HG03520 (cell line): ENCODE results near the gene TRIP6.

Experiments
- ATAC-seq: cut with Tn5 transposase; IDR thresholded peaks from one replicate; pipeline ENCODE4 v1.9.1; 2021; ENCODE audit warnings: mild to moderate bottlenecking, moderate library complexity; ENCODE audit not compliant: unreplicated experiment

Gene TRIP6

DNA sequence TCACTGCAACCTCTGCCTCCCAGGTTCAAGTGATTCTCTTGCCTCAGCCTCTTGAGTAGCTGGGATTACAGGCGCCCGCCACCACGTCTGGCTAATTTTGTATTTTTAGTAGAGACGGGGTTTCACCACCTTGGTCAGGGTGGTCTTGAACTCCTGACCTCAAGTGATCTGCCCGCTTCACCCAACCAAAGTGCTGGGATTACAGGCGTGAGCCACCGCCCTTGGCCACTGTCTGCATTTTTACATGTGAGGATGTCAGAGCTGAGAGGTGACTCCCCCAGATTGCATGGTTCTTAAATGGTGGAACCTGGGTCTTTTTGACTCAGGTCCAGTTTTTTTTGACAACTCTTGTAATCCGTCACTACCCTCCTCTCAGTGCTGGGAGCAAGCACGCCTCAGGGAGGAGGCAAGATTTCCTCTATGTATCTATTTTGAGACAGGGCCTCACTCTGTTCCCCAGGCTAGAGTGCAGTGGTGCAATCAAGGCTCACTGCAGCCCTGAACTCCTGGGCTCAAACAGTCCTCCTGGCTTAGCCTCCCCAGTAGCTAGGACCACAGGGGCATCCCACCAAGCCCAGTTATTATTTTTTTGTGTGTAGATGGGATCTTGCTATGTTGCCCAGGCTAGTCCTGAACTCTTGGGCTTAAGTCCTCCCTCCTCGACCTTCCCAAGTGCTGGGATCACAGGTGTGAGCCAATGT is 6.6 kb downstream of the TRIP6 start:
- ATAC-seq: no peak

DNA sequence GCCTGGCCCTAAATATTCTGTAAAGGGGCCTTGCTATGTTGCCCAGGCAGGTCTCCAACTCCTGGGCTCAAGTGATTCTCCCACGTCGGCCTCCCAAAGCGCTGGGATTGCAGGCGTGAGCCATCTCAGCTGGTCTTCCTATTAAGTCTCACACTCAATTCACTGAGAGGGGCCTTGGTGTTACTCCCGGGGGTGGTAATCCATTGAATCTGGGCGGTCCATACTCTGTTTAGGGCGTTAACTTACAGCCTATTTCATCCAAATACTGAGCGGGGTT is 7.1 kb downstream of the TRIP6 start:
- no peak for ATAC-seq

DNA sequence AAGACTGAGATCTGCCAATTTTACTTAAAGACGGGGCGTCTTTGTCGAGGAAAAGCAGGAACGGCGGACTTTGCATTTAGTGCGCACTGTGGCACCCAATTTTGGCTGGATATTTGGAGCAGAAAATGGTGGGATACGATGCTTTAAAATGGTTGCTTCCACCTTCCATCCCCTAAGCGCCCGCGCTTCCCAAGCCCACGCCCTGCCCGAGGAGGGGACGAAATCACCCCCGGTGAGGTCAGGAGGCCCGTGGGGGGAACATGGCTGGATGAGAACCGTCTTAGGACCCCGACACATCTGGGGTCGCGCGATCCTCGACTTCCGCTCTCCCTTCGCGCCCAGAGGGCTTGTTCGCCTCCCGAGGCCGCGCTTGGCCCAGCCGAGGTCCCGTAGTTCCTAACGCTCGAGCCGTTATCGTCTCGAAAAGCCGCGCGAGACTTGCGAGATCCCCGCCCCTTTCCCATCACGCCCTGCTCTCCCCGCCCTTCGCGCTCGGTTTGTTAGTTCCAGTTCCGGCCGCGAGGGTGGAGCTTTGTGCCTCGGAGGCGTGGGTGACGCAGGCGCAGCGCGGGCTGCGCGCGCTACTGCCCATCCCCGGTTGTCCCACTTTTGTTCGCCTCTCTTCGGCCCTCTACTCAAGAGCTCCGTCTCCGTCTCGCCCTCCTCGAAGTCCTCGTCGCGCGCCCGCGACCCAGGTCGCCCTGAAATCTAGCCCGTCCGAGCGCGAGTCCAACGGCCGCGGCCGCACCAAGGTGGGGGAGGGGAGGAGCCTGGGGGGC is 7.6 kb downstream of the TRIP6 start, which contains the start of gene SRRT:
SRRT (plus strand) TSS at position 527 of the 779 bp plus-strand sequence. CDS start 488 bp downstream, outside the sequence.
- ATAC-seq: peak; percentile 83

GRCh38 chr7:100875356-100875751 is 8.2 kb downstream of the TRIP6 start:
- peak; percentile 27 for ATAC-seq

GRCh38 chr7:100878013-100878412 is 10.8 kb downstream of the TRIP6 start:
- no peak for ATAC-seq

DNA sequence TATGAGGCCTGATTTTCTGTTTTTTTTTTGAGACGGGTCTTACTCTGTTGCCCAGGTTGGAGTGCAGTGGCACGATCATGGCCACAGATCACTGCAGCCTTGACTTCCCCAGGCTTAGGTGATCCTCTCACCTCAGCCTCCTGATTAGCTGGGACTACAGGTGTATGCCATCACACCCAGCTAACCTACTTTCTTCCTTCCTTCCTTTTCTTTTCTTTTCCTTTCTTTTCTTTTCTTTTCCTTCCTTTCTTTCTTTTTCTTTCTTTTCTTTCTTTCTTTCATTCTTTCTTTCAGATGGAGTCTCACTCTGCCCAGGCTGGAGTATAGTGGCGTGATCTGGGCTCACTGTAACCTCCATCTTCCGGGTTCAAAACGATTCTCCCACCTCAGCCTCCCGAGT is 11.5 kb downstream of the TRIP6 start:
- no peak for ATAC-seq

GRCh38 chr7:100879685-100880261 is 12.6 kb downstream of the TRIP6 start:
- no peak for ATAC-seq

DNA sequence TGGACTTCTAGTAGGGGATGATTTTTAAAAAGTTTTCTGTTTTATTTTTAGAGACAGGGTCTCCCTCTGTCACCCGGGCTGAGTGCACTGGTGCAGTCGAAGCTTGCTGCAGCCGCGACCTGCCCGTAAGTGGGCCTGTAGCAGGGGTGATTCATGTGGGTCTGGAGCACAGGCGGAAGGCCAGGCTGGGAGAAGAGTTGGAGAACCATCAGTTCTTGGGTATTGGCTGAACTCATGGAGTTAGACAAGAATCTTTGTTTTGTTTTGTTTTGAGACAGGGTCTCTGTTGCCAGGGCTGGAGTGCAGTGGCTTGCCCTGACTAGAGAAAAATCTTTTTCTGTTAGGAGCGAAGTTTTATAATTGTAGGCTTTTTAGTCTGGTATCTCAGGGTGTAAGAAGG is 13.5 kb downstream of the TRIP6 start:
- ATAC-seq: no peak

GRCh38 chr7:100881136-100881535 is 13.9 kb downstream of the TRIP6 start:
- no peak for ATAC-seq

GRCh38 chr7:100882201-100882600 is 15.0 kb downstream of the TRIP6 start:
- ATAC-seq: no peak

DNA sequence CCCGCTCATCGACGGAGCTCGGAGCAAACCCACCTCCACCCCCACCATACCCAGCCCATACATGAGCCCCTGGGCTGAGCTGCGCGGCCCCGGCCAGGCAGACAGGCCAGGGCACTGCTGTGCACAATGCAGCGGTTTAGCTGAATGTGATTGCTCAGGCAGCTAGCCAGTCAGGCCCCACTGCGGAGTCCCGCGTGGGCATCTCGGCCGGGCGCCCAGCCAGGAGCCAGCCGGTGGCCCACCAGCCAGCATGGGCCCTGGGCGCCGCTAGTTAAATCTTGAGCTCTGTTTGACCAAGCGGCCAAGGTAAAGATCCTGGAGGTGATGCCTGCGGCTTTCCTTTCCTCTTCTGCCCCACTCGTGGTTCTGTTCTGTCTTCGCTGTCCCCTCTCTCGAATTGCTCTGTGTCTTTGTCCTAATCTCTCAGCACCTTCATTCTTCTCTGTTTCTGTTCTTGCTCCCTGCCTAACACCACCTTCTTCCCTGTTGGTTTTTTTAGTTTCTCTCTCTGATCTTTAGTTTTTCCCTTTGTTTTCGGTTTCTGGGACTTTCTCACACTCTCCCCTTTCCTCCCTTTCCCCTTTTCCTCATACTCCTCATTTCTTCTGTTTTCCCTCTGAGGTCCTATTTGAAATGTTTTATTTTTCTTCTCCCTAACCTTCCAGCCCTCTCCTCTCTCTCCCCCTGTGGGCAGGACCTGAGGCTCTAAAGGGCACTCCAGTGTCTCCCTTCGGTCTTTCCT is 15.8 kb downstream of the TRIP6 start:
- no peak for ATAC-seq

DNA sequence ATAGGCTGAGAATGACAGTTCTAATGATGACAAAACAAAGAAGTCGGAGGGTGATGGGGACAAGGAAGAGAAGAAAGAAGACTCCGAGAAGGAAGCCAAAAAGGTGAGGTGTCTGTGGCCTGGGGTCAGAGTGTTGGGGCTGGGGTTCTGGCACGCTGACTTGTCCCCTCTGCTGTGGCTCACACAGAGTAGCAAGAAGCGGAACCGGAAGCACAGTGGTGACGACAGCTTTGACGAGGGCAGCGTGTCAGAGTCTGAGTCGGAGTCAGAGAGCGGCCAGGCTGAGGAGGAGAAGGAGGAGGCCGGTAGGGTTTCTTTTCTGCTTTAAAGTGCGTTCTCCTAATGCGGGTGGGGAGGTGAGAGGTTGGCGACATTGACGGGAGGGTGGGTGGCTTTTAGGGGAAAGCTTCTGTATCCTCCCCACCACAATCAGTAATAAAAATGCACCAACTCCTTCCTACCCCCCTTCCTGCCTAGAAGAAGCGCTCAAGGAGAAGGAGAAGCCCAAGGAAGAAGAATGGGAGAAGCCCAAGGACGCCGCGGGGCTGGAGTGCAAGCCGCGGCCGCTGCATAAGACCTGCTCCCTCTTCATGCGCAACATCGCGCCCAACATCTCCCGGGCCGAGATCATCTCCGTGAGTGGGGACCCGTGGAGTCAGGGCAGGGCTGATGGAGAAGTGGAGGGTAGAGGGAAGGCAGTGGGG is 17.7 kb downstream of the TRIP6 start:
- ATAC-seq: no peak

- no peak for ATAC-seq
Measured at GRCh38 chr7:100885440-100886141, 18.4 kb downstream of the TRIP6 start.

GRCh38 chr7:100886142-100886935 is 19.2 kb downstream of the TRIP6 start:
- ATAC-seq: no peak

GRCh38 chr7:100886936-100887515 is 19.8 kb downstream of the TRIP6 start:
- no peak for ATAC-seq

DNA sequence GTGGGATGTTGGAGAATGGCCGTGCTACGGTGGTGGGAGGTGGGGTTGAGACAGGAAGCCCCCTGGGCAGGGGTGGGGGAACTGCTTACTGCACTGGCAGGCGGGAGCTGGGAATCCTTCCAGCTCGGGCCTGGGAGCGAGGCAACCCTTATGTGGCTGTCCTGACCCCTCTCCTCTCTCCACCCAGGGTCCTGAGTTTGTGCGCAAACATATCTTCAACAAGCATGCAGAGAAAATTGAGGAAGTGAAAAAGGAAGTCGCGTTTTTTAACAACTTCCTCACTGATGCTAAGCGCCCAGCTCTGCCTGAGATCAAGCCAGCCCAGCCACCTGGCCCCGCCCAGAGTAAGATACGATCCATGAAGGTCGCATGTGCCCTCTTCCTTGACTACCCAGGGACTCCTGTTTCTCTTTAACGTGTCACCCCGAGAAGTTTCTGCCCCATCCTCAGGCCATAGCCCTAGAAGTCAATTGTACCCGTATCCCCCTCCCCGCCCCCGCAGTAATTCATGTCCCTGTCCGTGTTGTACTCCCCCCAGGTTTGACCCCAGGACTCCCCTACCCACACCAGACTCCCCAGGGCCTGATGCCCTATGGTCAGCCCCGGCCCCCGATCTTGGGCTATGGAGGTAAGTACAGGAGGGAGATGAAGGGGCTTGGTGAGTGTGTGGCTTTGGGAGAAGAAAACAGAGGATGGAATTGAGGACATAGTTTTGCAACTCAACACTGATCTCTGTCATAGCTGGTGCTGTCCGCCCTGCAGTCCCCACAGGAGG is 20.5 kb downstream of the TRIP6 start:
- ATAC-seq: peak; percentile 42

GRCh38 chr7:100888291-100888987 is 21.3 kb downstream of the TRIP6 start:
- no peak for ATAC-seq
